ENCODE measurements around the gene EVI5L. TPM values are rescaled to one million over a fixed set of nuclear protein-coding genes. Genes with fewer than 3 reads are reported as not detected.
A peak's percentile ranks its signal among the peaks of the same experiment; 100 is the strongest.
"Not testable (repeated sequence)": the region's sequence is repeated elsewhere in the genome, so short reads cannot be mapped to it uniquely, and the experiment has no call there.

Gene EVI5L
- total RNA-seq, 8 experiments from 2014 or later: 7.7 to 25.7 (median 16.7) TPM

DNA sequence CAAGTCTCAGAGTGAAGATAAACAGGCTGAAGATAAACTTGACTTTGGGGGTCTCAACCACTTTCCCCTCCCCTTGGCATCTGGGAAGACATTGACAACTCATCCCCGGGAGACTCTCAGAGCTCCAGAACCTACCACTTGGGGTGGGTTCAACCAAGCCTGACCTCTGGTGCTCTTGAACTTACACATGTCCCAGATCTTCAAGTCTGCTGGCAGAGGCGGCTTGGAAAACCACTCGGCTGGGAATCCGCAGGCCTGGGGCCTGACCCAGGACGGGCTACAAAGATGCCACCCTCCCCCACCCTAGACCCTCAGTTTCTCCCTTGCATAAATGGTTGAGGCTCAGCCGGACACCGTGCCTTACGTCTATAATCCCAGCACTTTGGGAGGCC lies 58.8 kb downstream of the EVI5L start:
- in situ Hi-C loops (cut with MboI; ENCODE audit: low pct_unique_long_range_greater_than_20kb in 2 of 9, low sequenced_read_pairs in 9 of 9, unreplicated experiment in 9 of 9): no loop called here
- Histone ChIP-seq H3K27ac (no peak overlapping the region), H3K4me1 (replicated peaks in 1 of 2) (peaks cover 0 to 6% of the 10 kb centered on the region in 2 donors), H3K4me3 (no peak overlapping the region)
- ATAC-seq (replicated peaks in 6 of 8): peak in 1 of 8 experiments; percentile 5
- WGBS, 10 experiments: 17 to 100% (median 74%) methylated on average over 1 to 3 of the region's 8 CpGs; no CpG with 5 or more reads in 6 of the 10 experiments

DNA sequence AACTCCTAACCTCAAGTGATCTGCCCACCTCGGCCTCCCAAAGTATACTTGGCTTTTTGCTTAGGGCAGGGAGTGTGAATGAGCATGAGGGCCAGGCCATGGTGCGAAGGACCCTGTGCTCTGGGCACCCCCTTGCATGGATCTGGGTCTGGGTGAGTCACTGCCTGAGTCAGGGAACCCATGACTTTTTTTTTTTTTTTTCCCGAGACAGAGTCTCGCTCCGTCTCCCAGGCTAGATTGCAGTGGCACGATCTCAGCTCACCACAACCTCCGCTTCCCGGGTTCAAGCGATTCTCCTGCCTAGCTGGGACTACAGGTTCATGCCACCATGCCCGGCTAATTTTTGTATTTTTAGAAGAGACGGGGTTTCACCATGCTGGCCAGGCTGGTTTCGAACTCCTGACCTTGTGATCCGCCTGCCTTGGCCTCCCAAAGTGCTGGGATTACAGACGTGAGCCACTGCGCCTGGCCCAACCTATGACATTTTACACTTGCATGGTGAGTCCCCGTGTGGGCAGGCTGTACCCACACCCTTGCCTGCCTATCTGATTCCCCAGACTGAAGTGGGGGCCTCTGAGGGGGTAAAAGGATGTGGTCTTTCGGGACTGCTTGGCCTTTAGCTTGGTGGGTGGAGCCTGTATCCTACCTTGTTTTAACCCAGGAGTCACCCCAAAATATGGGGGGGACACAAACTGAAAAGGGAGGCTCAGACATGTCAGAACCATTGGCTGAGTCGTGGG lies 63.5 kb downstream of the EVI5L start:
- H3K4me3 ChIP-seq; in situ Hi-C loops (cut with MboI; ENCODE audit: low pct_unique_long_range_greater_than_20kb in 2 of 9, low sequenced_read_pairs in 9 of 9, unreplicated experiment in 9 of 9); H3K27ac ChIP-seq; H3K4me1 ChIP-seq (replicated peaks in 1 of 2): not testable (repeated sequence)
- peak in 5 of 8 experiments; percentile 44 to 84 (median 59) for ATAC-seq (replicated peaks in 6 of 8)
- 40 to 87% (median 71%) methylated on average over 1 to 5 of the region's 18 CpGs; no CpG with 5 or more reads in 3 of the 10 experiments for WGBS, 10 experiments

DNA sequence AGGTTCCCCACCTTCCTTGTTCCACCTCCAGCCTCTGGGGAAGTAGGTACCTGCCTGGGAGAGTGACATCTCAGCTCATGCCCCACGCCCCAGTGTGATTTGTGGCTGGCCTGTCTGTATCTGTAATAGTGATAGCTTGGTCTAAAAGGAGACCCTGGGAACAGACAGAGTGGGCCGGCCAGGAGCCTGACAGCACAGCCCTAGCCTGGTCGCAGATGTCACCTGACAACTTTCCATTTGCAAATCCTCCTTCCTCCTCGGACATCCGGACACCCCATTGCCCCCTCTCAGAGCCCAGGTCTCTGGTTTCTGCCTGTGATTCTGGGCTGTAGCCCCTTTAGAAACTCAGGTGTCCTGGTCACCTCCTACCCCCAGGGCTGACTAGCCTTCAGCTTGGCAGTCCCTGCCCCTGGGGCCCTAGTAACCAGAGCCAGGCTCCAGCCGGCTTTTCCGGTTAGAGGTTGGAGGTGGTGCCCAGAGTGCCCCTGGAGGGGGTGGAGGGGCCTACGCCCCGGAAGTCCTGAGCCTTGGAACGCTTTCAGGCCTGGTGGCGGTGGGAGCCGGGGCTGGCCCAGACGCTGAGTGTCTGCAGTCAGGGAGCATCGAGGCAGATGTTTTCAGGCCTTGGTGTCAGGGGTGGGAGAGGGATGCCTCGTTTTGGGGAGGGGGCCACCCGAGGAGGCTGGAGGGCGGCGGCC lies 64.7 kb downstream of the EVI5L start:
- peak; percentile 7 to 65 (median 32) for ATAC-seq (replicated peaks in 6 of 8)
- Histone ChIP-seq H3K27ac (no peak overlapping the region), H3K4me3 (no peak overlapping the region), H3K4me1 (replicated peaks in 1 of 2) (no peaks in the 10 kb centered on the region)
- WGBS, 10 experiments: 39 to 63% (median 54%) methylated on average over 2 to 7 of the region's 18 CpGs; no CpG with 5 or more reads in 6 of the 10 experiments
- in situ Hi-C loops (cut with MboI; ENCODE audit: low pct_unique_long_range_greater_than_20kb in 2 of 9, low sequenced_read_pairs in 9 of 9, unreplicated experiment in 9 of 9): no loop called here

DNA sequence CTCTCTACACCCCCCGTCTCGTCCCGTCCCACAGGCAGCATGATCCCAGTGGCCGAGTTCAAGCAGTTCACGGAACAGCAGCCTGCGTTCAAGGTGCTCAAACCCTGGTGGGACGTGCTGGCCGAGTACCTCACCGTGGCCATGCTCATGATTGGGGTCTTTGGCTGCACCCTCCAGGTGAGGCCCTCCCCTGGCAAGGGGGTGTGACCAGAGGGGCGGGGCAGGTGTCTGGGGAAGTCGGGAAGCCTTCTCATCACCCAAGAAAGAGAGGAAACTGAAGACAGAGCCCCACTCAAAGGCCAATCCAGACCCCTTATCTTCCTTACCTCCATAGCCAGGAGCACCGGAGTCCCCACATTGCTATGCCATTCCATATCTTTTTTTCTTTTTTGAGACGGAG lies 65.5 kb downstream of the EVI5L start:
- 40 to 100% (median 90%) methylated on average over 1 to 2 of the region's 13 CpGs; no CpG with 5 or more reads in 6 of the 10 experiments for WGBS, 10 experiments
- in situ Hi-C loops (cut with MboI; ENCODE audit: low pct_unique_long_range_greater_than_20kb in 2 of 9, low sequenced_read_pairs in 9 of 9, unreplicated experiment in 9 of 9): no loop called here
- no peaks in the 10 kb centered on the region for H3K4me1 ChIP-seq (replicated peaks in 1 of 2)
- ATAC-seq (replicated peaks in 6 of 8): peak in 2 of 8 experiments; percentile 4 to 12
- H3K27ac ChIP-seq: no peak overlapping the region
- H3K4me3 ChIP-seq: no peak overlapping the region

DNA sequence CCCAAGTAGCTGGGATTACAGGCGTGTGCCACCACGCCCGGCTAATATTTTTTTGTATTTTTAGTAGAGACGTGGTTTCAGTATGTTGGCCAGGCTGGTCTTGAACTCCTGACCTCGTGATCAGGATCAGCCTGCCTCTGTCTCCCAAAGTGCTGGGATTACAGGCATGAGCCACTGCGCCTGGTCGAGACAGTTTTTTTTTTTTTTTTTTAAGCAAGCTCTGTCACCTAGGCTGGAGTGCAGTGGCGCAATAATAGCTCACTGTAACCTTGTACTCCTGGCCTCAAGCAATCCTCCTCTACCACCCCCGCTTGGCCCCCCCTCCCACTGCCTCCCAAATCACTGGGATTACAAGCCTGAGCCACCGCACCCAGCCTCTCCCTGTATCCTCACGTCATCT lies 67.3 kb downstream of the EVI5L start:
- 79 to 100% (median 89%) methylated on average over 1 to 5 of the region's 11 CpGs; no CpG with 5 or more reads in 4 of the 10 experiments for WGBS, 10 experiments
- no peak for ATAC-seq (replicated peaks in 6 of 8)
- no peak overlapping the region for H3K27ac ChIP-seq
- in situ Hi-C loops (cut with MboI; ENCODE audit: low pct_unique_long_range_greater_than_20kb in 2 of 9, low sequenced_read_pairs in 9 of 9, unreplicated experiment in 9 of 9): no loop called here
- no peaks in the 10 kb centered on the region for H3K4me1 ChIP-seq (replicated peaks in 1 of 2)
- H3K4me3 ChIP-seq: no peak overlapping the region

DNA sequence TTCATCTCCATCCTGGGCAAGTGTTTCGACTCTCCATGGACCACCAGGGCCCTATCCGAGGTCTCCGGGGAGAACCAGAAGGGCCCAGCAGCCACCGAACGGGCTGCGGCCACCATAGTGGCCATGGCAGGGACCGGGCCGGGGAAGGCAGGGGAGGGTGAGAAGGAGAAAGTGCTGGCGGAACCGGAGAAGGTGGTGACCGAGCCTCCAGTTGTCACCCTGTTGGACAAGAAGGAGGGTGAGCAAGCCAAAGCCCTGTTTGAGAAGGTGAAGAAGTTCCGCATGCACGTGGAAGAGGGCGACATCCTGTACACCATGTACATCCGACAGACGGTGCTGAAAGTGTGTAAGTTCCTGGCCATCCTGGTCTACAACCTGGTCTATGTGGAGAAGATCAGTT lies 68.9 kb downstream of the EVI5L start:
- Histone ChIP-seq H3K4me1 (replicated peaks in 1 of 2) (peaks cover 4 to 6% of the 10 kb centered on the region in 2 donors), H3K27ac (no peak overlapping the region), H3K4me3 (no peak overlapping the region)
- WGBS, 10 experiments: 70 to 97% (median 90%) methylated on average over 1 to 9 of the region's 16 CpGs; no CpG with 5 or more reads in 3 of the 10 experiments
- in situ Hi-C loops (cut with MboI; ENCODE audit: low pct_unique_long_range_greater_than_20kb in 2 of 9, low sequenced_read_pairs in 9 of 9, unreplicated experiment in 9 of 9): no loop called here
- ATAC-seq (replicated peaks in 6 of 8): no peak

DNA sequence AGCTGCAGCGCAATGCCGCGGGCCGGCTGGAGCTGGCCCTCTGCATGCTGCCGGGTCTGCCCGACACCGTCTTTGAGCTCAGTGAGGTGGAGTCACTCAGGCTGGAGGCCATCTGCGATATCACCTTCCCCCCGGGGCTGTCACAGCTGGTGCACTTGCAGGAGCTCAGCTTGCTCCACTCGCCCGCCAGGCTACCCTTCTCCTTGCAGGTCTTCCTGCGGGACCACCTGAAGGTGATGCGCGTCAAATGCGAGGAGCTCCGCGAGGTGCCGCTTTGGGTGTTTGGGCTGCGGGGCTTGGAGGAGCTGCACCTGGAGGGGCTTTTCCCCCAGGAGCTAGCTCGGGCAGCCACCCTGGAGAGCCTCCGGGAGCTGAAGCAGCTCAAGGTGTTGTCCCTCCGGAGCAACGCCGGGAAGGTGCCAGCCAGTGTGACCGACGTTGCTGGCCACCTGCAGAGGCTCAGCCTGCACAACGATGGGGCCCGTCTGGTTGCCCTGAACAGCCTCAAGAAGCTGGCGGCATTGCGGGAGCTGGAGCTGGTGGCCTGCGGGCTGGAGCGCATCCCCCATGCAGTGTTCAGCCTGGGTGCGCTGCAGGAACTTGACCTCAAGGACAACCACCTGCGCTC lies 69.8 kb downstream of the EVI5L start:
- WGBS, 10 experiments: 93 to 100% (median 100%) methylated on average over 1 to 4 of the region's 34 CpGs; no CpG with 5 or more reads in 5 of the 10 experiments
- H3K4me1 ChIP-seq (replicated peaks in 1 of 2): peaks cover 8 to 9% of the 10 kb centered on the region in 2 donors

DNA sequence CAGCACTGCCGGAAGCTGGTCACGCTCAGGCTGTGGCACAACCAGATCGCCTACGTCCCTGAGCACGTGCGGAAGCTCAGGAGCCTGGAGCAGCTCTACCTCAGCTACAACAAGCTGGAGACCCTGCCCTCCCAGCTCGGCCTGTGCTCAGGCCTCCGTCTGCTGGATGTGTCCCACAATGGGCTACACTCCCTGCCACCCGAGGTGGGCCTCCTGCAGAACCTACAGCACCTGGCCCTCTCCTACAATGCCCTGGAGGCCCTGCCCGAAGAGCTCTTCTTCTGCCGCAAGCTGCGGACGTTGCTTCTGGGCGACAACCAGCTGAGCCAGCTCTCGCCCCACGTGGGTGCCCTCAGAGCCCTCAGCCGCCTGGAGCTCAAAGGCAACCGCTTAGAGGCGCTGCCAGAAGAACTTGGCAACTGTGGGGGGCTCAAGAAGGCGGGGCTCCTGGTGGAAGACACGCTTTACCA lies 70.4 kb downstream of the EVI5L start:
- WGBS, 10 experiments: 66 to 73% (median 67%) methylated on average over 3 to 11 of the region's 21 CpGs; no CpG with 5 or more reads in 7 of the 10 experiments
- Histone ChIP-seq H3K27ac (no peak overlapping the region), H3K4me1 (replicated peaks in 1 of 2) (peaks cover 14 to 15% of the 10 kb centered on the region in 2 donors), H3K4me3 (no peak overlapping the region)
- in situ Hi-C loops (cut with MboI; ENCODE audit: low pct_unique_long_range_greater_than_20kb in 2 of 9, low sequenced_read_pairs in 9 of 9, unreplicated experiment in 9 of 9): no loop called here
- ATAC-seq (replicated peaks in 6 of 8): no peak

More for the DNA sequence above, 69.8 kb downstream of the EVI5L start:
- no peak overlapping the region for H3K27ac ChIP-seq
- no peak for ATAC-seq (replicated peaks in 6 of 8)
- in situ Hi-C loops (cut with MboI; ENCODE audit: low pct_unique_long_range_greater_than_20kb in 2 of 9, low sequenced_read_pairs in 9 of 9, unreplicated experiment in 9 of 9): no loop called here
- H3K4me3 ChIP-seq: no peak overlapping the region

DNA sequence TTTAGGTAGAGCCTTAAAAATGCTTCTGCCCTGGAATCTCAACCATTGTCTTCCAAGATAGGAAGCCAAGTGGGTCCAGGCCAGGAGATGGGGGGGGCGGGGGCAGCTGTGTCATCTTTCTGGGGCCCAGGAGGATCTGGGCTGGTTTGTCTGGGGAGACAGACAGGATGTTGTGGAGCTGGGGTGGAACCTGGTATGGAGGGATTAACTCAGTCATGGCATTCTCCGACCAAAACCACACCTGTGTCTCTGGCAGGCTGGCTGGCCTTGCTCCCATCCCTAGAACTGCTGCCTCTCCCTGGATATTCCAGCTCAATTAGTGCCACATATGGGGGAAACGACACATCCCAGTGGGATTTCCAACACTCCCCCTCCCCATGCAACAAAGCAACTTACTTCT lies 70.9 kb downstream of the EVI5L start:
- WGBS, 10 experiments: 100% methylated on average over 2 of the region's 3 CpGs; no CpG with 5 or more reads in 9 of the 10 experiments
- in situ Hi-C loops (cut with MboI; ENCODE audit: low pct_unique_long_range_greater_than_20kb in 2 of 9, low sequenced_read_pairs in 9 of 9, unreplicated experiment in 9 of 9): no loop called here
- H3K27ac ChIP-seq: no peak overlapping the region
- no peak for ATAC-seq (replicated peaks in 6 of 8)
- H3K4me3 ChIP-seq: no peak overlapping the region
- H3K4me1 ChIP-seq (replicated peaks in 1 of 2): peaks cover 15% of the 10 kb centered on the region in 2 donors

DNA sequence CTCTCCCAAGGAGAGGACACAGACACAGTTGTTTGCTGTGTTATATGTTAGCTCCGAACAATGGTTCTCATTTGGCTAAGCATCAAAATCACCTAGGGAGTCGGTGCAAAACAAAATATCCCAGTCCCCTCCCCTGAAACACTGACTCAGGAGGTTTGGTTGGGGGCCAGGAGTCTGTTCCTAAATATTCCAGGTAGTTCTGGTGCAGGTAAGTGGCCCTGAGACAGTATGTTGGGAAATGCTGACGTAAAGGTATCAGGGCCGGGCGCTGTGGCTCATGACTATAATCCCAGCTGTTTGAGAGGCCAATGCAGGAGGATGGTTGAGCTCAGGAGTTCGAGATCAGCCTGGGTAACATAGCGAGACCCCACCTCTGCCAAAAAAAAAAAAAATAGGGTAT lies 71.3 kb downstream of the EVI5L start:
- WGBS, 10 experiments: 29 to 100% (median 92%) methylated on average over 1 to 6 of the region's 7 CpGs; no CpG with 5 or more reads in 2 of the 10 experiments

DNA sequence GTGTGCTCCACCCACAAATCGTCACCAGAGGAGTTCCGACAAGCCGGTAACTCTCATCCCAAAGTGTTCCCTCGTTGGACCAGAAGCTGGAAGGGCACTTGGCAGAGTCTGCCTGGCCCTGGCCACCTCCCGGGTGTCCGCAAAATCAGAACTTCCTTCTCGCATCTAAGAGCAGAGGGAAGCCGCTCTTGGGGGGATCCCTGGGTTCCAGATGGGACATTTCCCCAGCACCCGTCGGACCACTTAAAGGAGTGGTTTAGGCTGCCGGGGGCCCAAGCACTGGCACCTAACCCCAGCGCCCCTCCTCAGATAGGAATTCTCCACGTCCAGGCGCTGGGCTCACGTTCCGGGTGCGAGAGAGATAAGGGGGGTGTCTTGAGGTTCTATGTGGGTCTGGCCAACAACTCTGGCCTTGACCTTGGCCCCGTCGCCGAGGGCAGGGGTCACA lies 72.8 kb downstream of the EVI5L start:
- Histone ChIP-seq H3K4me1 (replicated peaks in 1 of 2) (peaks cover 15% of the 10 kb centered on the region in 2 donors), H3K27ac (peak overlapping the region; percentile 79 to 88), H3K4me3 (peak overlapping the region; percentile 38 to 56 (median 53))
- WGBS, 10 experiments: 5 to 73% (median 16%) methylated on average over 1 to 13 of the region's 20 CpGs; no CpG with 5 or more reads in 4 of the 10 experiments
- in situ Hi-C loops (cut with MboI; ENCODE audit: low pct_unique_long_range_greater_than_20kb in 2 of 9, low sequenced_read_pairs in 9 of 9, unreplicated experiment in 9 of 9): no loop called here
- peak in 3 of 8 experiments; percentile 3 to 8 (median 4) for ATAC-seq (replicated peaks in 6 of 8)

More for the DNA sequence above, 71.3 kb downstream of the EVI5L start:
- Histone ChIP-seq H3K27ac (no peak overlapping the region), H3K4me1 (replicated peaks in 1 of 2) (peaks cover 15% of the 10 kb centered on the region in 2 donors), H3K4me3 (no peak overlapping the region)
- ATAC-seq (replicated peaks in 6 of 8): no peak
- in situ Hi-C loops (cut with MboI; ENCODE audit: low pct_unique_long_range_greater_than_20kb in 2 of 9, low sequenced_read_pairs in 9 of 9, unreplicated experiment in 9 of 9): no loop called here

DNA sequence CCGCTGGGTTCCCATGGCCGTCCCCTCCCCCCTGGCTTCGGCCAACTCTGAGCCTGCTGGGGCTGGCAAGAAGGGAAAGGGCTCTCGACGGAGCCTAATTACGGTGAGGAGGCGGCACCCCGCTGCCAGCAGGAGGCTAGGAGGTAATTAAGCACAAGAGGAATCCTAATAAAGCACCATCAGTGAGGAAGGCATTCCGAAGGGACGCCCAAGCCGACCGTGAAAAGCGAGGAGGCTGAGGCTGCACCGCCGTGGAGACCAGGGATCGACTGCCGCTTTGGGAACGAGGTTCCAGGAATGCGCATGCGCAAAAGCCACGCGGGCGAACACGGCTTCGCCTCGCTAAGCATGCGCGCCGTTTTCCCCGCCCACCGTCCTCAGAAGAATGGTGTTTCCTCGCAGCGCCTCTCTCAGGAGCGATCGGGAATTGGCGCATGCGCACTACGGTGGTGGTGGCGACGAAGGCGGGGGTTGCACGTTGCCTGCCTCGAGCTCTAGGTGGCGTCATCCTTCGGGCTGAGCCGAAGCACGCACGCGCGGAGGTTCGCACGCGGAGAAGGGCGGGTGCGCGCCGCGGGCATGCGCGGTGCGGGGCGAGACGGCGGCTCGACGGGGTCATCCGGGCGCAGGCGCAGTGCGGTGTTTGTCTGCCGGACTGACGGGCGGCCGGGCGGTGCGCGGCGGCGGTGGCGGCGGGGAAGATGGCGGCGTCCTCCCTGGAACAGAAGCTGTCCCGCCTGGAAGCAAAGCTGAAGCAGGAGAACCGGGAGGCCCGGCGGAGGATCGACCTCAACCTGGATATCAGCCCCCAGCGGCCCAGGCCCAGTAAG lies 73.4 kb downstream of the EVI5L start, which contains the start of gene MAP2K7:
Gene MAP2K7, plus strand, starts transcription at position 634 of the 830 bp plus-strand sequence. Its CDS starts 68 bp downstream, at position 702.
- H3K4me3 ChIP-seq: peak within 1 kb of the TSS; percentile 79 to 92 (median 83)
- WGBS, 10 experiments: 0 to 3% (median 0%) methylated on average over 3 to 14 of the region's 89 CpGs; no CpG with 5 or more reads in 4 of the 10 experiments
- ATAC-seq (replicated peaks in 6 of 8): peak; percentile 76 to 87 (median 84)
- in situ Hi-C loops (cut with MboI; ENCODE audit: low pct_unique_long_range_greater_than_20kb in 2 of 9, low sequenced_read_pairs in 9 of 9, unreplicated experiment in 9 of 9): no loop called here
- H3K4me1 ChIP-seq (replicated peaks in 1 of 2): peaks cover 15% of the 10 kb centered on the region in 2 donors
- peak within 1 kb of the TSS; percentile 88 to 91 for H3K27ac ChIP-seq
